ENCODE measurements around the gene ARL8A.
"Not testable (repeated sequence)": the region's sequence is repeated elsewhere in the genome, so short reads cannot be mapped to it uniquely, and the experiment has no call there.

DNA sequence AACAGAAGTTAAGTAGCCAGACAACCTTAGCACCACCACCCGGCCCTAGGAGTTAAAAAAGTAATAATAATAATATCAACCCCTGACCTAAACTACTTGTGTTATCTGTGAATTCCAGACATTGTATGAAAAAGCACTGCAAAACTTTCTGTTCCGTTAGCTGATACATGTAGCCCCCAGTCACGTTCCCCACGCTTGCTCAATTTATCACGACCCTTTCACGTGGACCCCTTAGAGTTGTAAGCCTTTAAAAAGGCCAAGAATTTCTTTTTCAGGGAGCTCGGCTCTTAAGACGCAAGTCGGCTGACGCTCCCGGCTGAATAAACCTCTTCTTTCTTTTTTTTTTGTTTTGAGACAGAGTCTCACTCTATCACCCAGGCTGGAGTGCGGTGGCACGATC, 22.5 kb upstream of the ARL8A start:
- TF ChIP-seq CTCF, POLR2A, POLR2AphosphoS5, EP300 (IDR thresholded peaks at IDR 0.05): not testable (repeated sequence)
